ENCODE results near the gene FRMD6. TPM values are rescaled to one million over a fixed set of nuclear protein-coding genes. Genes with fewer than 3 reads are reported as not detected.

The FRMD6 gene
- total RNA-seq, 2 donors from 2014 or later = 12.1 to 14.8 TPM

- Mint-ChIP-seq H3K27me3 (ENCODE audit: insufficient read depth) (no peaks in the 10 kb centered on the region), H3K27ac (no peak overlapping the region), H3K36me3 (ENCODE audit: low read depth) (no peaks in the 10 kb centered on the region), H3K4me1 (no peaks in the 10 kb centered on the region), H3K9me3 (no peaks in the 10 kb centered on the region), H3K4me3 (no peak overlapping the region)
- Histone ChIP-seq H3K4me3 (ENCODE audit: low read length) (no peak overlapping the region), H3K9ac (ENCODE audit: extremely low read depth, low read length, poor library complexity, severe bottlenecking) (no peak overlapping the region), H3K9me3 (ENCODE audit: control insufficient read depth, low read length) (no peaks in the 10 kb centered on the region), H3K36me3 (ENCODE audit: control insufficient read depth, insufficient read depth, low read length) (no peaks in the 10 kb centered on the region), H3K27ac (ENCODE audit: low read depth, low read length) (no peak overlapping the region), H3K27me3 (ENCODE audit: control insufficient read depth, insufficient read depth, low read length, poor library complexity, severe bottlenecking) (no peaks in the 10 kb centered on the region), H3K4me1 (ENCODE audit: control insufficient read depth, insufficient read depth, low read length) (no peaks in the 10 kb centered on the region)
- 94 to 100% methylated on average over 2 of the region's 2 CpGs for WGBS, 2 experiments (ENCODE audit: insufficient coverage in 1 of 2, insufficient read length in 1 of 2)
- no peak for DNase-seq
- no peak for TF ChIP-seq CTCF (conservative IDR thresholded peaks at IDR 0.05)
These were observed 31.7 kb upstream of the FRMD6 start for GRCh38 chr14:51620056-51620455.

- no peaks in the 10 kb centered on the region for H3K9me3 ChIP-seq (ENCODE audit: control insufficient read depth, low read length)
- Mint-ChIP-seq H3K27ac (no peak overlapping the region), H3K4me1 (no peaks in the 10 kb centered on the region), H3K4me3 (no peak overlapping the region), H3K36me3 (ENCODE audit: low read depth) (no peaks in the 10 kb centered on the region), H3K9me3 (no peaks in the 10 kb centered on the region), H3K27me3 (ENCODE audit: insufficient read depth) (no peaks in the 10 kb centered on the region)
- H3K36me3 ChIP-seq (ENCODE audit: control insufficient read depth, insufficient read depth, low read length) = no peaks in the 10 kb centered on the region
- no peaks in the 10 kb centered on the region for H3K4me1 ChIP-seq (ENCODE audit: control insufficient read depth, insufficient read depth, low read length)
- WGBS, 2 experiments (ENCODE audit: insufficient coverage in 1 of 2, insufficient read length in 1 of 2) = 70 to 100% methylated on average over 1 to 2 of the region's 2 CpGs
- DNase-seq = no peak
- H3K27me3 ChIP-seq (ENCODE audit: control insufficient read depth, insufficient read depth, low read length, poor library complexity, severe bottlenecking) = no peaks in the 10 kb centered on the region
- H3K27ac ChIP-seq (ENCODE audit: low read depth, low read length) = no peak overlapping the region
- TF ChIP-seq CTCF (conservative IDR thresholded peaks at IDR 0.05) = no peak
- H3K4me3 ChIP-seq (ENCODE audit: low read length) = no peak overlapping the region
- no peak overlapping the region for H3K9ac ChIP-seq (ENCODE audit: extremely low read depth, low read length, poor library complexity, severe bottlenecking)
These were observed 30.1 kb upstream of the FRMD6 start for GRCh38 chr14:51621654-51622053.

- Mint-ChIP-seq H3K36me3 (ENCODE audit: low read depth) (no peaks in the 10 kb centered on the region), H3K4me1 (no peaks in the 10 kb centered on the region), H3K27me3 (ENCODE audit: insufficient read depth) (no peaks in the 10 kb centered on the region), H3K4me3 (no peak overlapping the region), H3K27ac (no peak overlapping the region), H3K9me3 (no peaks in the 10 kb centered on the region)
- H3K27me3 ChIP-seq (ENCODE audit: control insufficient read depth, insufficient read depth, low read length, poor library complexity, severe bottlenecking) = no peaks in the 10 kb centered on the region
- no peaks in the 10 kb centered on the region for H3K4me1 ChIP-seq (ENCODE audit: control insufficient read depth, insufficient read depth, low read length)
- no peak for TF ChIP-seq CTCF (conservative IDR thresholded peaks at IDR 0.05)
- no peak for DNase-seq
- no peaks in the 10 kb centered on the region for H3K36me3 ChIP-seq (ENCODE audit: control insufficient read depth, insufficient read depth, low read length)
- WGBS, 2 experiments (ENCODE audit: insufficient coverage in 1 of 2, insufficient read length in 1 of 2) = 84 to 94% methylated on average over 2 of the region's 2 CpGs
- no peak overlapping the region for H3K4me3 ChIP-seq (ENCODE audit: low read length)
- no peaks in the 10 kb centered on the region for H3K9me3 ChIP-seq (ENCODE audit: control insufficient read depth, low read length)
- no peak overlapping the region for H3K27ac ChIP-seq (ENCODE audit: low read depth, low read length)
- H3K9ac ChIP-seq (ENCODE audit: extremely low read depth, low read length, poor library complexity, severe bottlenecking) = no peak overlapping the region
These were observed 29.3 kb upstream of the FRMD6 start for GRCh38 chr14:51622376-51622775.
